HG02678 (cell line): ENCODE data around the gene SPANXA2.
"Not testable (repeated sequence)": the region's sequence is repeated elsewhere in the genome, so short reads cannot be mapped to it uniquely, and the experiment has no call there.

Experiments
- ATAC-seq: cut with Tn5 transposase; IDR thresholded peaks from one replicate; pipeline ENCODE4 v1.9.1; 2021; ENCODE audit warnings: mild to moderate bottlenecking, moderate library complexity; ENCODE audit not compliant: unreplicated experiment

Gene SPANXA2

GRCh38 chrX:141589408-141589807, at the start of gene SPANXA2:
TSS of gene SPANXA2 (plus strand) at chrX:141589708. CDS start at chrX:141589768, 60 bp downstream.
- ATAC-seq, result not testable (repeated sequence)

GRCh38 chrX:141542551-141542950, 47.0 kb upstream of the SPANXA2 start:
- ATAC-seq, result not testable (repeated sequence)

GRCh38 chrX:141584638-141585037, 4.9 kb upstream of the SPANXA2 start, which contains the start of gene SPANXA1:
TSS of gene SPANXA1 (minus strand) at chrX:141584738. CDS start at chrX:141584678, 60 bp downstream.
- not testable (repeated sequence) for ATAC-seq

- ATAC-seq, result no peak
These were observed 19.6 kb downstream of the SPANXA2 start for GRCh38 chrX:141609111-141609510.

GRCh38 chrX:141619336-141619735, 29.8 kb downstream of the SPANXA2 start:
- ATAC-seq, result no peak

- no peak for ATAC-seq
These were observed 42.6 kb downstream of the SPANXA2 start for GRCh38 chrX:141632124-141632523.

- no peak for ATAC-seq
These were observed 49.0 kb downstream of the SPANXA2 start for GRCh38 chrX:141638550-141638949.
